Immature natural killer cell (primary cell): ENCODE results near the gene IDI1. TPM values are rescaled to one million over a fixed set of nuclear protein-coding genes. Genes with fewer than 3 reads are reported as not detected.
"Not testable (repeated sequence)": the region's sequence is repeated elsewhere in the genome, so short reads cannot be mapped to it uniquely, and the experiment has no call there.

ENCODE experiments used
- DNase-seq, 3 donors: peaks; one replicate each; pipeline ENCODE4 v3.0.0; 2022; ENCODE audit warnings: mixed read lengths in 1 of 3
- H3K27ac Mint-ChIP-seq, 6 donors: one replicate each; pipeline ENCODE4 v1.8.0; 2020; ENCODE audit warnings: mixed read lengths in 6 of 6, mild to moderate bottlenecking in 5 of 6, inconsistent platforms in 4 of 6, moderate library complexity in 3 of 6
- H3K27me3 Mint-ChIP-seq, 3 donors: one replicate each; pipeline ENCODE4 v1.8.0; 2020 to 2021; ENCODE audit warnings: low read depth in 3 of 3, mild to moderate bottlenecking in 3 of 3, mixed read lengths in 3 of 3, moderate library complexity in 3 of 3, inconsistent platforms in 1 of 3
- H3K36me3 Mint-ChIP-seq, 3 donors: one replicate each; pipeline ENCODE4 v1.8.0; 2020; ENCODE audit warnings: mixed read lengths in 3 of 3, inconsistent platforms in 2 of 3, mild to moderate bottlenecking in 2 of 3
- H3K4me1 Mint-ChIP-seq, 2 donors: one replicate each; pipeline ENCODE4 v1.8.0; 2020; ENCODE audit warnings: inconsistent platforms in 2 of 2, mild to moderate bottlenecking in 2 of 2, mixed read lengths in 2 of 2, moderate library complexity in 1 of 2
- H3K4me3 Mint-ChIP-seq, 5 donors: one replicate each; pipeline ENCODE4 v1.8.0; 2020; ENCODE audit warnings: mild to moderate bottlenecking in 5 of 5, mixed read lengths in 5 of 5, inconsistent platforms in 3 of 5, moderate library complexity in 3 of 5
- H3K9me3 Mint-ChIP-seq, 6 donors: one replicate each; pipeline ENCODE4 v1.8.0; 2020; ENCODE audit warnings: mild to moderate bottlenecking in 6 of 6, mixed read lengths in 6 of 6, inconsistent platforms in 4 of 6, moderate library complexity in 3 of 6
- polyA plus RNA-seq, 3 donors: library from polyadenylated mRNA; unstranded; fragments of 300-500 nt; fragmentation: Illumina TruSeq; gene quantifications; one replicate each; pipeline ENCODE4 v1.2.3, GENCODE V29; 2021

The IDI1 gene
- polyA plus RNA-seq, 3 donors from 2014 or later = 62.3 to 113 (median 95.9) TPM

DNA sequence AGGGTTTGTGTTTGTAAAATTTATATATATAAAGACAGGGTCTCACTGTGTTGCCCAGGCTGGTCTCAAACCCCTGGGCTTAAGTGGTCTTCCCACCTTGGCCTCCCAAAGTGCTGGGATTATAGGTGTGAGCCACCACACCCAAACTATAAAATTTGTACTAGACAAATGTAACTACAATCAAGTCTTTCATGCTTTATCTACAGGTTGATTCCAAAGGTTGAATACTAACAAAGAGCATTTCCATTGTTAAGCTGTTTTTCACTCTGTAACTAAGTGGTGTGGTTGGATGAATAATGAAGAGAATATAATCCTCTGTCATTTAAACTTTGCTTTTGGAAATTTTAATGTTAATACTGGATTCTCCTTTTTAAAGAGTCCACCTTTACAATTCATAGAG, 29.7 kb upstream of the IDI1 start:
- Mint-ChIP-seq H3K4me3 (no peak overlapping the region), H3K36me3 (peaks cover 16 to 35% (median 33%) of the 10 kb centered on the region in 3 donors), H3K9me3 (no peaks in the 10 kb centered on the region), H3K27me3 (peaks cover 2 to 4% (median 3%) of the 10 kb centered on the region in 3 donors), H3K27ac (peak overlapping the region in 3 of 6 donors; percentile 3 to 64 (median 36)), H3K4me1 (peaks cover 16 to 38% of the 10 kb centered on the region in 2 donors)
- no peak for DNase-seq

- H3K4me1 Mint-ChIP-seq = peaks cover 21 to 61% of the 10 kb centered on the region in 2 donors
- H3K4me3 Mint-ChIP-seq = no peak overlapping the region
- peaks cover 5 to 16% (median 10%) of the 10 kb centered on the region in 3 donors for H3K36me3 Mint-ChIP-seq
- peaks cover 2 to 4% (median 3%) of the 10 kb centered on the region in 3 donors for H3K27me3 Mint-ChIP-seq
- DNase-seq = no peak
- no peaks in the 10 kb centered on the region for H3K9me3 Mint-ChIP-seq
- peak overlapping the region; percentile 57 to 92 (median 82) for H3K27ac Mint-ChIP-seq
Observed at GRCh38 chr10:1074748-1075308, 25.9 kb upstream of the IDI1 start.

DNA sequence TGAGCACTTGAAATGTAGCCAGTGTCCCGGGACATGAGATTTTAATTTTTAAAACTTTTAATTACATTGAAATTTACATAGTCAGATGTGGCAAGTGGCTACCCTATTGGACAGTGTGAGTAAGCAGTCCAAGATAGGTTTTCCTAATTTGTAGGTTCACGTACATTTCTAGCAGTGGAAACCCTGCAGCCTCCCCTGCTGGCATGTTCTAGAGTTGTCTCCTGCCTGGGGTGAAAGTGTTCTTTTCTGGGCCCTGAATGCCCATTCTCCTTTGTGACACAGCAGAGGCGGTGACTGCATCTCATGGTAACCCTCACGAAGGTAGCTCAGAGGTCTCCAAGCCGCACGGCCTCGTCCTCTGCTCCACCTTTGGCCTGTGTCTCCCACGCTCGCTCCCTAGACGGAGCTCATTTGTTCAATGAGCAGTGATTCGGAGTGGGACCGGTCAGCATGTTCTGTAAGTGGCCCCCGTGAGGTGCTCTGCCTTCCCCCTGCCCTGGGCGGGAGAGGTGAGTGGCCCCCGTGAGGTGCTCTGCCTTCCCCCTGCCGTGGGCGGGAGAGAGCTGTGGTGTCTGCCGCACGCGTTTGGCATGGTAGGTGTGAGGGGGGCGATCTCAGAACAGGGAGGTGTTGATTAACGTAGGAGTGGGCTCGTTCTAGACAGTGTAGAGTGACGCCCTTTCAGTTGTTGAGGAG, 25.3 kb upstream of the IDI1 start:
- Mint-ChIP-seq H3K27me3 (peaks cover 3 to 4% (median 4%) of the 10 kb centered on the region in 3 donors), H3K4me1 (peaks cover 27 to 66% of the 10 kb centered on the region in 2 donors), H3K4me3 (no peak overlapping the region), H3K9me3 (no peaks in the 10 kb centered on the region), H3K36me3 (peaks cover 3 to 14% (median 8%) of the 10 kb centered on the region in 3 donors), H3K27ac (peak overlapping the region; percentile 57 to 92 (median 82))
- DNase-seq = no peak

- peaks cover 3 to 6% (median 4%) of the 10 kb centered on the region in 3 donors for H3K27me3 Mint-ChIP-seq
- H3K4me3 Mint-ChIP-seq = no peak overlapping the region
- peaks cover 57 to 90% of the 10 kb centered on the region in 2 donors for H3K4me1 Mint-ChIP-seq
- no peaks in the 10 kb centered on the region for H3K9me3 Mint-ChIP-seq
- H3K36me3 Mint-ChIP-seq = peaks cover 3 to 14% (median 4%) of the 10 kb centered on the region in 3 donors
- no peak for DNase-seq
- peak overlapping the region in 4 of 6 donors; percentile 13 to 67 (median 32) for H3K27ac Mint-ChIP-seq
Observed at GRCh38 chr10:1070919-1071318, 22.0 kb upstream of the IDI1 start.

- H3K4me3 Mint-ChIP-seq = peak overlapping the region; percentile 58 to 84 (median 62)
- peaks cover 0 to 7% (median 6%) of the 10 kb centered on the region in 3 donors for H3K27me3 Mint-ChIP-seq
- H3K36me3 Mint-ChIP-seq = peaks cover 0 to 9% (median 8%) of the 10 kb centered on the region in 3 donors
- H3K27ac Mint-ChIP-seq = peak overlapping the region; percentile 61 to 90 (median 79)
- peaks cover 68 to 92% of the 10 kb centered on the region in 2 donors for H3K4me1 Mint-ChIP-seq
- H3K9me3 Mint-ChIP-seq = peaks cover 0 to 1% (median 0%) of the 10 kb centered on the region in 6 donors
- DNase-seq = no peak
Observed at GRCh38 chr10:1068380-1069361, 19.8 kb upstream of the IDI1 start.

- H3K4me3 Mint-ChIP-seq = peak overlapping the region in 2 of 5 donors; percentile 8 to 31
- peak overlapping the region; percentile 61 to 90 (median 77) for H3K27ac Mint-ChIP-seq
- DNase-seq, H3K9me3 Mint-ChIP-seq, H3K36me3 Mint-ChIP-seq: not testable (repeated sequence)
- H3K27me3 Mint-ChIP-seq = peaks cover 0 to 12% (median 6%) of the 10 kb centered on the region in 3 donors
- H3K4me1 Mint-ChIP-seq = peaks cover 88 to 98% of the 10 kb centered on the region in 2 donors
Observed at GRCh38 chr10:1066734-1067133, 17.8 kb upstream of the IDI1 start.

- Mint-ChIP-seq H3K4me3 (peak overlapping the region; percentile 17 to 78 (median 48)), H3K4me1 (peaks cover 96 to 98% of the 10 kb centered on the region in 2 donors), H3K27ac (peak overlapping the region; percentile 85 to 96 (median 93))
Observed at GRCh38 chr10:1064964-1065247, 16.0 kb upstream of the IDI1 start.

GRCh38 chr10:1063232-1063865, 14.4 kb upstream of the IDI1 start:
- Mint-ChIP-seq H3K4me3 (peak overlapping the region; percentile 60 to 88 (median 85)), H3K9me3 (peaks cover 0 to 1% (median 0%) of the 10 kb centered on the region in 6 donors), H3K27me3 (peaks cover 0 to 10% (median 6%) of the 10 kb centered on the region in 3 donors), H3K36me3 (peaks cover 0 to 9% (median 0%) of the 10 kb centered on the region in 3 donors), H3K4me1 (peaks cover 95 to 97% of the 10 kb centered on the region in 2 donors), H3K27ac (peak overlapping the region; percentile 85 to 96 (median 93))
- DNase-seq = peak; percentile 64 to 68 (median 65)

More at GRCh38 chr10:1064964-1065247, 16.0 kb upstream of the IDI1 start:
- Mint-ChIP-seq H3K27me3 (peaks cover 0 to 12% (median 6%) of the 10 kb centered on the region in 3 donors), H3K9me3 (peaks cover 0 to 1% (median 0%) of the 10 kb centered on the region in 6 donors), H3K36me3 (peaks cover 0 to 9% (median 0%) of the 10 kb centered on the region in 3 donors)
- no peak for DNase-seq

GRCh38 chr10:1061930-1062774, 13.2 kb upstream of the IDI1 start:
- peaks cover 0 to 9% (median 2%) of the 10 kb centered on the region in 3 donors for H3K36me3 Mint-ChIP-seq
- H3K27me3 Mint-ChIP-seq = peaks cover 4 to 17% (median 9%) of the 10 kb centered on the region in 3 donors
- H3K27ac Mint-ChIP-seq = peak overlapping the region; percentile 85 to 96 (median 93)
- peak overlapping the region; percentile 60 to 88 (median 85) for H3K4me3 Mint-ChIP-seq
- H3K4me1 Mint-ChIP-seq = peaks cover 95 to 97% of the 10 kb centered on the region in 2 donors
- H3K9me3 Mint-ChIP-seq = peaks cover 0 to 1% (median 0%) of the 10 kb centered on the region in 6 donors
- DNase-seq = no peak

- peak overlapping the region; percentile 84 to 96 (median 91) for H3K27ac Mint-ChIP-seq
- DNase-seq = no peak
- H3K9me3 Mint-ChIP-seq = peaks cover 0 to 1% (median 0%) of the 10 kb centered on the region in 6 donors
- H3K36me3 Mint-ChIP-seq = peaks cover 0 to 8% (median 2%) of the 10 kb centered on the region in 3 donors
- peaks cover 87 to 90% of the 10 kb centered on the region in 2 donors for H3K4me1 Mint-ChIP-seq
- H3K4me3 Mint-ChIP-seq = peak overlapping the region in 3 of 5 donors; percentile 20 to 57 (median 40)
- peaks cover 13 to 30% (median 15%) of the 10 kb centered on the region in 3 donors for H3K27me3 Mint-ChIP-seq
Observed at GRCh38 chr10:1059902-1060301, 11.0 kb upstream of the IDI1 start.

GRCh38 chr10:1058017-1058416, 9.1 kb upstream of the IDI1 start:
- DNase-seq = no peak
- Mint-ChIP-seq H3K27me3 (peaks cover 9 to 23% (median 15%) of the 10 kb centered on the region in 3 donors), H3K9me3 (no peaks in the 10 kb centered on the region), H3K27ac (peak overlapping the region; percentile 92 to 99 (median 96)), H3K36me3 (peaks cover 6 to 9% (median 8%) of the 10 kb centered on the region in 3 donors), H3K4me3 (peak overlapping the region; percentile 84 to 98 (median 93)), H3K4me1 (peaks cover 87 to 90% of the 10 kb centered on the region in 2 donors)

DNA sequence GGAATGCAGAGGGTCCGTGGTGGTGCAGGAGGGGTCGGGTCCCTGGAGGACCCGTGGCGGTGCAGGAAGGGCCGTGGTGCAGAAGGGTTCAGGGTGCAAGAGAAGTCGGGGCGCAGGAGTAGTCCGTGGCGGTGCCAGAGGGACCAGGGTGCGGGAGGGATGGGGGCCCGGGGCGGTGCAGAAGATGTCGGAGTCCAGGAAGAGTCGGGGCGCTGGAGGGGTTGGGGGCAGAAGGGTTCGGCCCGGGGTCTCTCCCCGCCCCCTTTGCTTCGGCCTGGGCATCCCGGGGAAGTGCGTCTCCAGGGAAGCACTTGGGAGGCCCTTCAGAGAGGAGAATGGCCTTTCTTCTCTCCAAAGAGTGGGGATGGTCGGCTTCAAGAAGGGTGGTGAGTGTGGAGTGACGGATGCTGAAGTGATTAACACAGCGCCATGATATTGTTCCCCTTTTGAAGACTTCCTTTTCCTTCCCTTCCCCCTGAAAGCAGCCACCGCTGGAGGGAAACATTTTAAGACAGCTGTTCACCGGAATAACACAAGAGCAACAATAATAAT, 8.3 kb upstream of the IDI1 start:
- H3K36me3 Mint-ChIP-seq = peaks cover 6 to 14% (median 8%) of the 10 kb centered on the region in 3 donors
- peaks cover 85 to 90% of the 10 kb centered on the region in 2 donors for H3K4me1 Mint-ChIP-seq
- H3K27me3 Mint-ChIP-seq = peaks cover 9 to 23% (median 15%) of the 10 kb centered on the region in 3 donors
- H3K9me3 Mint-ChIP-seq = no peaks in the 10 kb centered on the region
- H3K27ac Mint-ChIP-seq = peak overlapping the region; percentile 92 to 99 (median 96)
- H3K4me3 Mint-ChIP-seq = peak overlapping the region; percentile 84 to 98 (median 93)
- no peak for DNase-seq
